GM19463 (cell line): Measurements from ENCODE around the gene TTC39C.
A peak's percentile ranks its signal among the peaks of the same experiment; 100 is the strongest.

Source experiments
- ATAC-seq: cut with Tn5 transposase; IDR thresholded peaks from one replicate; pipeline ENCODE4 v1.9.1; 2021; ENCODE audit warnings: mild to moderate bottlenecking, moderate library complexity; ENCODE audit not compliant: unreplicated experiment

The TTC39C gene

GRCh38 chr18:23990474-23991410, 23.8 kb upstream of the TTC39C start:
- ATAC-seq, result no peak

DNA sequence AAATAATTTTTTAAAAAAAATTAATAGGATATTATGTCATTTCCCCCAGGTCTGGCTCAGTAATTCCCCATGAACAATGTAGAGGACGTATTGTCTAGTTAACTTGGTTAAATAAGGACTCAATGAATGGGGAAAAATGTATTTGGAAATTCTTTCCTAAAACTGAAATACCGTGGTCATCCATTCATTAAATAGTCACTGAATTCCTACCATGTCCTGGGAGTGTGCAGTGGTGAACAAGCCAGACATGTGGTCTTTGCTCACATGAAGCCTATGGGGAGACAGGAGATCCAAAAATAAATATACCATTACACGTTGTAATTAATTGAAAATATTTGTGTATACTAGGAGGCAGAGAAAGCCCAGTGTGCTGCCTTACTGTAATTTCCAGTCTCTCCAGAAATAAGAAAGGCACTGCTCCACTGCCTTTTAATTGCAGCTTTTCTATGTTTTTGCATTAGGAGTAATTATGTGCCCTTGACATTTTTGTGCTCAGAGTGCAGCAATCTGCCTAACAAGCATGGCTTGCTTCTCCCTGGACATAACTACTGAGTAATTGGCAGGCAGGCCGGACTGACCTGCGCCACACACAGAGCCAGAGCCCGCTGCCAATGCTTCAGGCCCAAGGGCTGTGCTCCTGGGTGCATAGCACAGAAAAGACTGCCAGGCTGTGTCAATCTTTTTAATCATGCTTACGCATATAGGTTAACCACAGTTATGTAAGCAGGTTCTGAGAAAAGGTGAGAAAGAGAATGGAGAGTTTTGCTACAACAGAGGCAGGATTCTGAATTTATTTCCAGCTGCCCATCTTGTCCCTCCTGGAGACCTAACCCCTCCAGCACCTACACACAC, 22.2 kb upstream of the TTC39C start:
- ATAC-seq, result no peak

DNA sequence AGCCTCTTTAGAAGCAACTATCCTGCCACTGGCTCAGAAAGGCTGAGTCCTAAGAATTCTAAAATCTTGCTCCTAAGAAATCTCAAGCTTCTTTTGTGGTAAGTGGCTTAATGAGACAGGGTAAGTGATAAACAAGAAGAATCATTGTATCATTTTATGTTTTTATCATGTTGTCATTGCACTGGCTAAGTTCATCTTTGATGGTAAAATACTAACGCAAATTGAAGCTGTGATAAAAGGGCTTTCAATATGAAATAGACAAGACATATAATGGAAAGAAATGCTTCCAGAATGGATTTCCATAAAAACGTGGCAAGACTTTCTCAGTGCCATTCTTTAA, 21.6 kb upstream of the TTC39C start:
- no peak for ATAC-seq

DNA sequence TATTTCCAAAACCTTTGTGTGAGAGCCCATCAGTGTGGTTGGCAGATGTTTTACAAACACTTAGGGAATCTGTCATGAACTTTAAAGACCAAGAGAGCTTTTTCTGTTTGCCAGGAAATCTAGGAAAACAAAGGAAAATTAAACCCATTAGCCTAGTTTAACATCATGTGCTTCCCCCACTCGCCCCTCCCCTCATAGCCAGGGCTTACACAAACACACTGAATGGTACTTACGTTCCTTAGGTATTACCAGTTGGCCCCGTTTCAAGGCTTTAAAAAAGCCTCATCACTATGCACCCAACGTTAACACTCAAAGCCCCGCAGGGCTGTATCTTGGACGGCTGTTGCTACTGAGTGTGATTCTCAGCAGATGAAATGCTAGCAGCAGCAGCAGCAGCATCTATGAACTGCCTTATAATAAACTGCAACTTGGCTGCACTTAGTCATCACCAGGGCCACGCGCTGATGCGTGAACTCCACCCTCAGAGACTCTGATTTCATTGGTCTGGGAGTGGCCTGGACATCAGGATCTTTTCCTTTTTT, 20.1 kb upstream of the TTC39C start:
- no peak for ATAC-seq

- ATAC-seq, result no peak
Observed at GRCh38 chr18:23995180-23995579, 19.4 kb upstream of the TTC39C start.

DNA sequence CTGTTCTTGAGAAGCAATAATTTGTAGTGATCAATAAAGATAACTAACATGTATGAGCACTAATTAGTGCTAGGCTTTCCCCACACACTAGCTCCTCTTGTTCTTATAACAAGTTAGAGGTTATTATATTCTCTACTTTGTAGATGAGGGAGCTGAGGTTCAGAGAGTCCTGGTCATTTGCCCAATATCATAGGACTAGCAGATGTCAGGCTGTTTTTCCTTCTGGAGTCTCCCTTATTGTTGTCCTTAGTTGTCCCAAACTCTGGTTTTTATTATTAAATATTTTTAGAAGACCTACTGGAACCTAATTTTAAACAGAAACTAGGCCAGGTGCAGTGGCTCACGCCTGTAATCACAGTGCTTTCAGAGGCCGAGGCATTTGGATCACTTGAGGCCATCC, 16.5 kb upstream of the TTC39C start:
- ATAC-seq, result no peak

DNA sequence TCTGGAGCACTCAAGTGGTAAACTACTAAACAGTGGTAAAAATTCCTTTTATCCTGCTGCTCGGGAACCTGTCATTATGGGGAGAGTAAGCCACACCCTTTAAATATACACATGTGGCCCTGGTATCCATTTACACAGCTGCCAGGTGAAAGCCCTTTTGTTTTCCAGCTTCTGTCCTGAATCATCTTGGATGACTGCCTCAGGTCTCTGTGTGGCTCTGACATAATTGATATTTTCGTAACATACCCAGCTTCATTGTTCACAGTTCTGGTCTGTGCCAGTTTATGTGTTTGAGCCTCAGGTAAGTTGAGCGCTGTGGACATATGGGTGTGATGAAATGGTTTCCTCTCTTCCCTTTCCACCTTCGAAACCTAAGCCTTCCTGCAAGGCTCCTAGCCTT, 15.7 kb upstream of the TTC39C start:
- no peak for ATAC-seq

GRCh38 chr18:24000613-24001490, 13.7 kb upstream of the TTC39C start:
- ATAC-seq, result peak; percentile 45

DNA sequence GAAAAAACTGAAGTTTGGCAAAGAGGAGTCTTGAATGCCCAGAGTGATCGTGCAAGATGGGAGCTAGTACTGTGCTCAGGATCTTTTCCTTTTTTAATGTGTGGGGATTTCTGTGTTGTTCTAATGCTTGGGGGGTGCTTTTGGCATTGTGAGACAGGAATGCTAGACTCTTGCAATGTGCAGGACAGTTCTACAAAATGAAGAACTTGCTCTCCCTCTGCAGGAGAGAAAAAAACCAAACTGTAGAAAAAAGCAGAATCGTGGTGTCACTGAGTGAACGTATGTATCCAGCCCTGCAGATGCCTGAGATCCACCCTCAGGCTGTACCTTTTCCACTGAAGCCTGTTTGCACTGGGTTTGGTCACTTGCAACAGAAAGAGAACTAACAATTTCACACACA, 12.1 kb upstream of the TTC39C start:
- no peak for ATAC-seq

GRCh38 chr18:24003288-24003687, 11.3 kb upstream of the TTC39C start:
- ATAC-seq, result no peak

GRCh38 chr18:24003903-24004640, 10.5 kb upstream of the TTC39C start:
- no peak for ATAC-seq

DNA sequence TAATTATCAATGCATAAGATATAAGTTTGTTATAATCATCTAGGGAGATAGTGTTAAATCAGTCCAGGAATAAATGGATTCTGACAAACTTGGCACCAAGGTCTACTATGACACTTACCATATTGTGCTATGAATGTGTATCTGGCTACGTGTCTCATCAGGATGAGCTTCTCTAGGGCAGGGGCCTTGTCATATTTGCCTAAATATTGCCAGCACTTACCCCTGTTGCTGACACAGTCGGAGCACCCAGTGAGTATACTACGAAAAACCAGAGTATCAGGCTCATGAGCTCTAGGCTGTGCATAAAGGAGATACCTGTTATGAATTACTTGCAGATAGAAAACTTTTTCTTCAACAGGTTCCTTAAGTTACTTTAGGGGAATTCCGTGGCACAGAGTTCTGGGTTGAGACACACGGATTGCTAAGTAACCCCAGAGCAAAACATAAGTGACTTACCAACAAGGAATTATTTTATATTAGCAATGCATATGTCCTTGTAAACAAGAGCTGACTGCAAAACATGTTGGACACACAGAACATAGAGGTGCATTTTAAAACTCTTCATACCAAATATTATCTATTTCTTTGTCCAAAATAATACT, 7.7 kb upstream of the TTC39C start:
- no peak for ATAC-seq

DNA sequence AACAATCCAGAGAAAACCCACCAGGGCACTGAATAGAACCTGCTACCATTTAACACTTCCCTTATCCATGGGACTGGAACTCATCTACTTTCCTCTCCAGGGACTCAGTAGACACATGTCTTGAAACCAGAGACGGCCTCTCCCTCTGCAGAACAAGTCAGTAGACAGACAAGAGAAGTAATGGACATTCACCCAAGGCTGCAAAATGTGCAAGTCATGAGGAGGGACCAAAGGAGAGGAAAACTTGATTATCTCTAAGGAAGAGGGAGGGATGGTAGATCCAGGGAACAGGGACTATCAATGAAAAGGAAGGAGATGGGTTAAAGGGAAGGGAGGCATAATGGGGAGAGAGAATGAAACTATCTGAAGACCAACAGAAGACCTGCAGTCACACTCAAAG, 5.3 kb upstream of the TTC39C start:
- ATAC-seq, result no peak

GRCh38 chr18:24009651-24010333, 4.8 kb upstream of the TTC39C start:
- peak; percentile 36 for ATAC-seq

GRCh38 chr18:24010673-24011072, 3.9 kb upstream of the TTC39C start:
- ATAC-seq, result no peak

- ATAC-seq, result no peak
Observed at GRCh38 chr18:24011123-24011917, 3.2 kb upstream of the TTC39C start.

- ATAC-seq, result no peak
Observed at GRCh38 chr18:24013051-24013450, 1.5 kb upstream of the TTC39C start.

DNA sequence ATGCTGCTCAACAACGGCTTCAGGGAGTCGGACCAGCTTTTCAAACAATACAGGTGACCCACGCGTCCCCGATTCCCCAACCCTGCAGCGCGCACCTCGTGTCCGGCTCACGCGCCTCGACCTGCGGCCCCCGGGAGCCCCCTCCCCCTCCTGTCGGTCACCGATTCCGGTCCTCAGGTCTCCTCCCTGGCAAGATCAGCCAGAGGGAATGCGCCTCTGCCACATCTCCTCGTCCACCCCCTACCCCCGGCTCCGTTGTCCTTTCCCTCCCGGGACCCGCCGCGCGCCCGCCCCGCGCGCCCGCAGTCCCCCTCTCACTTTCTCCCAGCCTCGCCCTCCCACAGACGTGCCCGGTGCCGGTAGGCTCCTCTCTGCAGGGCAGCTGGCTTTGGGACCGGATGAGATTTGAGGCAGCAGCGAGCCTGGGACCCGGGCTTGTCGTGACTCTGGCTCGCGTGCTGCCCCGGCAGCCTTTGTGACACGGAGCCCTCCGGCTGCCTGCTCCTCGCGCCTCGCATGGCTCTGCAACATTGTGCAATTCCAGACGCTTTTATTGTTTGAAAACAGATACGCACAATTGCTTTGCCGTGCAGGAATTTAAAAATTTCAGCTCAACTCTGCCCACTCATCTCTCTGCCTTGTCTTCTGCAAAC, 558 bp downstream of the TTC39C start:
- no peak for ATAC-seq
